Measurements from ENCODE around the gene PEPD.

The PEPD gene

GRCh38 chr19:33393286-33394005, 128.1 kb downstream of the PEPD start:
- DNase-seq, result no peak

DNA sequence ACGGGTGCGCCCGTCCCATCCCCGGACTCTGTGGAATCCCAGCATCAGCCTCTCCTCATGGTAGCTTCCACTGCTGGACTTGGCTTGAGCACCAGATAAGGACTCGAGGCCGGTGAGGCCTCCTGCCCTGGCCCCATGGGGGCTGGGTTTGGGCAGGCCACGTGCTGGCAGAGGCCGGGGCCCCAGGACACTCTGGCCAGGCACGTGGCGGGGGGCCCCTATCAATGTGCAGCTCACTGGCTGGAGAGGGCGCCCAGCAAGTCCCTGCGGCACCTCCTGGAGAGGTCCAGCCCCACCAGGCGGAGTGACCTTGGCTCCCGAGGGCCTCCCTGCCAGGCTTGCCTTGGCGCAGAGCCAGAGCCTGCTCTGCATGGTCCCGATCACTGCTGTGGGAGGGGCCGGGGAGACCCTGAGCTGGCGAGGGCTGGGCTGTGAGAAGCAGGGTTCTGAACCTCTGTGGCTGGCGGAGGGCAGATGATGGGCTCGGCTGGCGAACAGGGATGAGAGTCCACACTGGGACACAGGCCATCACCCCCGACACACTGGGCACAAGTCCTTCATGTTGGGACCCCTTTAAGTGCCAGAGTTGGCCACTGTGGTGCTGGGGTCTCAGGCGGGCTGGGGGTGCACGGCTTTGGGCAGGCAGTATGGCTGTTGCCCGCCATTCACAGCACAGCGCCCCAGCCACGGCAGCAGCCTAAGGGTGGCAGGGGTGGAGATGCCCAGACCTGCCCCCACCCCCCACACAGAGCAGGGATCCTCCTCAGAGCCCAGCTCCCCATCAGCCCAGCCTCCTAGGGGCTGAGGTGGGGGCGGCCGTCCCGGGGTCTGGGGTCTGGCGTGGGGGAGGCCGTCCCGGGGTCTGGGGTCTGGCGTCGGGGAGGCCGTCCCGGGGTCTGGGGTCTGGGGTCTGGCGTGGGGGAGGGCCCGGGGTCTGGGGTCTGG, 129.0 kb downstream of the PEPD start:
- DNase-seq, result no peak

- no peak for DNase-seq
Measured at GRCh38 chr19:33391631-33392249, 129.9 kb downstream of the PEPD start.

- DNase-seq, result no peak
Measured at GRCh38 chr19:33390908-33391630, 130.5 kb downstream of the PEPD start.

DNA sequence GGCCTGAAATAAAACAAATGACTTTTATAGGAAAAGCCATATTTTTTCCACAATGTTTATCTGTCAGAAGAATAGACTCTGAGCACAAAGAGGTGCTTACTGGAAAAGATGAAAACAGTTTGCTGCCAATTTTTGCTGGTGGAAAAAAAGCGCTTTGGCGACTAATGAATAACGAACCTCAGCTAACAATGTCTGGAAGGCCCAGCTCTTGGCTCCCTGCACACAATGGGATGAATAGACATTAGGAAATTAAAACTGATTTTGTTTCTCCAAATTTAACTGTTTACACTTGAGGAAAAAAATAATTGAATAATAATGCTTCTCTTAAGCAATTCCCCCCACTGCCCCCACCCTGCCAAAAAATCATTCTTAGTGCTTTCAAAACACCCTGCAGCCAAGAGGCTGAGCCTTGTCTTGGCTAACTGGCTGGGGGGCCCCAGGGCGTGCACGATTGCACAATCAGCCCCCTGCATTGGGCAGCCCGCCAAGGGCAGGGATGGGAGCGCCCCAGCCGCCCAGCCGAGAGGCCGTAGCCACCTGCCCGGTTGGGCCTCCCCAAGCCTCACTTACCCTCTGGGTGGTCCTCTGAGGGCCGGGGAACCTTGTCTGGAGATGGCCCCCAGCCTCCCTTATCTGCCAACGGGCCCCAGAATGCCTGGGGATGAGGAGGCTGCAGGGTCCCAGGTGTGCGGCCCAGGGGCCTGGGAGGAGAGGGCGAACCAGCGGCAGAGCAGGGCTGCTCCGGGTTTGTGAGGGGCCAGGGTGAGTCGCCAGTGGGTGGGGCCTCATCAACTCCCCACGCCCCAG, 131.3 kb downstream of the PEPD start:
- no peak for DNase-seq

- no peak for DNase-seq
Measured at GRCh38 chr19:33389421-33390100, 132.0 kb downstream of the PEPD start.

DNA sequence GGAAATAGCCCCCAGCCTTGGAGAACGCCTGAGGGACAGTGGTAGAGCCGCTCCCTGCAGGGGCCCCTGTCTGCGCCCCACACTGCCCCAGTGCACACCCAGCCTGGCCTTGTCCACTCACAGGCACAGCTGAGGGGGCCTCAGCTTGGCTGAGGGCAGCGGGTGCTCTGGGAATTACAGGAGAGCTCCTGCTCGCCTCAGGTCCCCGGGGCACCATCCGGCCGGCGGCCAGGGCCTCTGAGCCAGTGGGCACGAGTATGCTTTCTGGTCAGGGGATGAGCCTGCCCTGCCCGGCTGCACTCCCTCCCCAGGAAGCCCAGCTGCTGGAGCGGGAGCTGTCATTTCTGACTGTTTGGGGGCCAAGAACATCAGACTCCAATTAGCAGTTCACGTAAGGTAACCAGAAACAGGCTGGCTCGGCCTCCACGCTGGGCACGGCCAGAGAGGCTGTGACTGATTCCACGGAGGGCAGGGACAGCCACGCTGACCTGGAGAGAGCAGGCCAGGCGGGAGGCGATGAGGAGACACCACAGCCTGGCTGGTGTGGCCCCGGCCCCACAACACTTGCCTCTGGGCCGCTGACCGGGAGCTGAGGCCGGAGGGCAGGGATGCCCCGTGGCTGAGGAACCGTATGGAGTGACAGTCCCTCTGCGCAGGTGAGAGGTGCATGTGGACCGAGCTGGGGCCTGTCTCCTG, 132.7 kb downstream of the PEPD start:
- no peak for DNase-seq

GRCh38 chr19:33388231-33388724, 133.3 kb downstream of the PEPD start:
- DNase-seq, result no peak

- DNase-seq, result no peak
Measured at GRCh38 chr19:33387351-33388230, 134.0 kb downstream of the PEPD start.

GRCh38 chr19:33386361-33386858, 135.2 kb downstream of the PEPD start:
- no peak for DNase-seq

DNA sequence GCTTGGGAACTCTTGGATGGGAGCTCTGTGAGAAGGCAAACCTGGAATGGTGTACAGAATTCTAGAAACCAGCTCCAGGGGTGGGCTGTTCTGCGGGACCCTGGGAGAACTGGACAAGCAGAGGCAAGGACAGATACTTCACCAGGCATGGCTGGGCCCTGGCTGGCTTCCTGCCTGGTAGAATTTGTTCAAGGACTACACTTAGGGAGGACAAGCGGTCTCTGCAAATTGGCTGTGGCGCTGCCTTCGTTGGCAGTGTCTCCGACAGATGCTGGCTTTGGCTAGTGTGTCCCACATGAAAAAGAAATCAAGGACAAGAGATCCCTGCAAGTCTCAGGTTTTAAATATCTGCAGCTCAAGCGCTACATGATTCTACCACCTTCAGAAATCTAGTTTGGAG, 135.6 kb downstream of the PEPD start:
- no peak for DNase-seq

DNA sequence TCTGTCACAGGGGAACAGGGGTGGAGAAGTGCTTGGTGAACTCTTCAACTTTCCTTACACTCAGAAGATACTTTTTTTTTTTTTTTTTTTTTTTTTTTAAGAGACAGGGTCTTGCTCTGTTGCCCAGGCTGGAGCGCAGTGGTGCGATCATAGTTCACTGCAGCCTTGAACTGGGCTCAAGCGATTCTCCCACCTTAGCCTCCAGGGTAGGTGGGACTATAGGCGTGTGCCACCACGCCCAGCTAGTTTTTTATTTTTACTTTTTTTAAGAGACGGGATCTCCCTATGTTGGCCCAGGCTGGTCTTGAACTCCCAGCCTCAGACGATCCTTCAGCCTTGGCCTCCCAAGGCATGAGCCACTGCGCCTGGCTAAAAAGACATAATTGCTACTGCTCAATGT, 136.6 kb downstream of the PEPD start:
- no peak for DNase-seq

DNA sequence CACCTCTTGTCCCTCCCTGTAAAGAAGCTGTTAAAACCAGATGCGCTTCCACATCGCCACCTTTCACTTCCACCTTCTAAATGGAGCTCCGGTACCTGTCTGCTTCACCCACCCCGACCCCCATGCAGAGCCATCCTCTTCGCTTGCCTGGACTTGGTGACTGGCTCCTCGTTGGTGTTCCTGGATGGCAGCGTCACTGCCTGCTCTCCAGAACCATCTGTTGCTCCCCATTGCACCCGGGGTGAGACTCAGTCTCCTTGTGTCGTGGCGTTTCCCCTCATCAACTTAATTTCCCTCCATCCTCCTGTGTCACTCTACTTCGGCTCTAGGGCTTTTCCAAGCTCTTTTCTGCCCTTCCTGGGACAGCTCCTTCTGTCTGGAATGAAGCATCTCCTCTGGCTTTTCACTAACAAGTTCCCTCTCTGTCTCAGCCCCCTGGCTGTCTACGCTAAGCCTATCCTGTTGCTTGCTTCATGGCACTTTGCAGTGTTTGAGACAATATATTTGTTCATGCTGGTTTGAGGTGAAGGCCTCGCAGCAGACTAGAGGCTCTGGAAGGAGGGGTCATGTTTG, 137.8 kb downstream of the PEPD start:
- DNase-seq, result no peak

DNA sequence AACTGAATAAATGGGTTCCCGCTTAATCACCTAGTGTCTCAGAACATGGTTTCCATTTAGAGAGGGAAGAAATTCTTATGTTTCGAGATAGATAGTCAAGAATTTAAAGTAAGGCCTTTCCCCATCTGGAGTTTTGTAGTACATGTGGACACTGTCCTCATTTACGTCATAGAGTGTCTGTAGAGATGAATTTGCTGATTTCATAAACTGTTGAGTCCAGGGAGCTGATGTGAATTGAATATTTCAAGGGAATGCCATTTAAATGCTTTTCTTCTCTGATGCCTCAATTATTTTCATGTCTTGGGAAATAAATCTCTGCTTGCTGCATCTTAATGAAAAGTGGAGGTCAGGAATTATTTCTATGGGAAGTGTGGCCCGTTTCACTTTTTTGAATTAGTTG, 138.6 kb downstream of the PEPD start:
- DNase-seq, result no peak

- DNase-seq, result no peak
Measured at GRCh38 chr19:33382006-33382405, 139.6 kb downstream of the PEPD start.

DNA sequence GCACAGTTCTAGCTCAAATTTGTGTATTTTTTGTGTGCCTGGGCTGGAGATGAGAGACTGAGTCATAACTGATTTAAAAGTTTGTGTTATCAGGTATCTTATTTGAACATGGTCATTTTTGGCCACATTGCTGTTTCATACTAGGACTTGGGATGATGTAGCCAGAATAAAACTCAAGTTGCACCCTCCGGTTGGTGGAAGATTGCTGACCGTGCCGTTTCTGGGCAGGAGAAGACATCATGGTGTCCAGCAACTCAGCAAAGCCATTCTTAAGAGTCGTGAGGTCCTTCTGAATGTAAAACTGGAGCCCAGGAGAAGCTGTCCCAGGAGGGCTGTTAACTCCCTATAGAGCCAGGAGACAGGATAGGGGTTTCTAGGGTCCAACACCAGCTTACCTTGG, 140.5 kb downstream of the PEPD start:
- DNase-seq, result no peak

DNA sequence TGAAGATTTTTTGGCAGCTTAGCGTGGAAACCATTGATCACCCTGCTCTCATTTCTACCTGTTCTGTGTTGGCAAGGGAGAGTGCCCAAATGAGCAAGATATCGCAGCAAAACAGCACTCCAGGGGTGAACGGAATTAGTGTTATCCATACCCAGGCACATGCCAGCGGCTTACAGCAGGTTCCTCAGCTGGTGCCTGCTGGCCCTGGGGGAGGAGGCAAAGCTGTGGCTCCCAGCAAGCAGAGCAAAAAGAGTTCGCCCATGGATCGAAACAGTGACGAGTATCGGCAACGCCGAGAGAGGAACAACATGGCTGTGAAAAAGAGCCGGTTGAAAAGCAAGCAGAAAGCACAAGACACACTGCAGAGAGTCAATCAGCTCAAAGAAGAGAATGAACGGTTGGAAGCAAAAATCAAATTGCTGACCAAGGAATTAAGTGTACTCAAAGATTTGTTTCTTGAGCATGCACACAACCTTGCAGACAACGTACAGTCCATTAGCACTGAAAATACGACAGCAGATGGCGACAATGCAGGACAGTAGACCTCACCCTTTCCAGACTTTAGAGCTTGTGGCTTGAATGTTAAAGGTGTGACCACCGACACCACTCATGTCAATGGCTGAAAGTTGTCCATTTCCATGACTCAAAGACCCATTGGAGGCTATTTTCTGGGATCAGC, 142.3 kb downstream of the PEPD start:
- DNase-seq, result no peak

Measured in CD4-positive, alpha-beta T cell treated with Interleukin-10 for 1 hour (primary cell).